ENCODE results near the gene LCN1.

GRCh38 chr9:135551456-135551855 is 30.2 kb downstream of the LCN1 start:
- TF ChIP-seq EZH2 (IDR thresholded peaks at IDR 0.05; ENCODE audit: insufficient read depth, poor library complexity, severe bottlenecking): no peak
- TF ChIP-seq EZH2phosphoT487 (IDR thresholded peaks at IDR 0.05; ENCODE audit: insufficient read depth, low read depth): no peak

Data from GM23248 (cell line).